HepG2 (cell line): ENCODE measurements around the gene STX10. TPM values are rescaled to one million over a fixed set of nuclear protein-coding genes. Genes with fewer than 3 reads are reported as not detected.

Experiments
- HMGXB4 ChIP-seq, 2 experiments: sonication (generic) in 1 of 2; formaldehyde crosslinking in 1 of 2; IDR thresholded peaks; 2 replicates each; pipeline versions ENCODE4 v1.4.0 to v1.6.1; 2018 to 2020; ENCODE audit warnings: missing genetic modification reagents in 2 of 2, borderline replicate concordance in 1 of 2, low read depth in 1 of 2, mild to moderate bottlenecking in 1 of 2, missing biosample characterization in 1 of 2
- IRF2 ChIP-seq: IDR thresholded peaks from 2 replicates; pipeline ENCODE4 v1.6.1; 2018; ENCODE audit warnings: missing genetic modification reagents, missing compliant biosample characterization
- KAT2B ChIP-seq: fragments of 150-350 bp; IDR thresholded peaks from 2 replicates; pipeline ENCODE4 v1.6.1; 2014; ENCODE audit warnings: low read depth, low read length, borderline replicate concordance
- SAFB2 ChIP-seq: sonication (generic); formaldehyde crosslinking; IDR thresholded peaks from 2 replicates; pipeline ENCODE4 v1.5.1; 2020; ENCODE audit warnings: missing genetic modification reagents, low read depth, mild to moderate bottlenecking, borderline replicate concordance
- TARDBP ChIP-seq: sonication (generic); formaldehyde crosslinking; IDR thresholded peaks from 2 replicates; pipeline ENCODE4 v1.8.0; 2022; ENCODE audit warnings: mild to moderate bottlenecking, missing genetic modification reagents
- ZEB1 ChIP-seq: IDR thresholded peaks from 2 replicates; pipeline ENCODE4 v1.6.1; 2012; ENCODE audit warnings: mild to moderate bottlenecking, low read depth, inconsistent platforms; ENCODE audit not compliant: insufficient replicate concordance
- ZGPAT ChIP-seq: IDR thresholded peaks from 2 replicates; pipeline ENCODE4 v1.6.1; 2016; ENCODE audit warnings: mild to moderate bottlenecking
- ZNF256 ChIP-seq: sonication (generic); formaldehyde crosslinking; conservative IDR thresholded peaks from 2 replicates; pipeline ENCODE4 v1.4.0; 2020; ENCODE audit warnings: missing genetic modification reagents
- ZNF441 ChIP-seq: sonication (generic); formaldehyde crosslinking; IDR thresholded peaks from 2 replicates; pipeline ENCODE4 v1.7.0; 2021; ENCODE audit warnings: missing genetic modification reagents, borderline replicate concordance
- ZNF605 ChIP-seq: sonication (generic); formaldehyde crosslinking; IDR thresholded peaks from 2 replicates; pipeline ENCODE4 v1.8.0; 2022; ENCODE audit warnings: mild to moderate bottlenecking, missing genetic modification reagents
- ZNF609 ChIP-seq: sonication (generic); formaldehyde crosslinking; IDR thresholded peaks from 2 replicates; pipeline ENCODE4 v1.4.0; 2020; ENCODE audit warnings: mild to moderate bottlenecking, missing genetic modification reagents, borderline replicate concordance
- ZNF670 ChIP-seq: sonication (generic); formaldehyde crosslinking; IDR thresholded peaks from 2 replicates; pipeline ENCODE4 v1.8.0; 2022; ENCODE audit warnings: mild to moderate bottlenecking, missing genetic modification reagents, borderline replicate concordance
- ZNF788 ChIP-seq: sonication (generic); formaldehyde crosslinking; IDR thresholded peaks from 2 replicates; pipeline ENCODE4 v1.5.0; 2020; ENCODE audit warnings: mild to moderate bottlenecking, missing genetic modification reagents, borderline replicate concordance
- polyA plus RNA-seq, 8 experiments: library from polyadenylated mRNA; depleted of rRNA in 3 of 8; stranded (reverse) in 7 of 8; unstranded in 1 of 8; fragments of >200 nt; fragmentation: Illumina TruSeq in 4 of 8; extraction: Trizol in 4 of 8; gene quantifications; 2 replicates each; pipeline versions ENCODE4 v1.2.1 to v1.2.3, GENCODE V29; 2011 to 2016; ENCODE audit warnings: low read depth in 4 of 8, missing spikeins in 1 of 8, mixed read lengths in 1 of 8; ENCODE audit not compliant: insufficient read depth in 1 of 8
- total RNA-seq, 5 experiments: library from RNA; depleted of rRNA; stranded (reverse); fragments of >200 nt; fragmentation: Illumina TruSeq; extraction: Trizol; gene quantifications; 2 replicates each; pipeline ENCODE4 v1.2.3, GENCODE V29; 2016; ENCODE audit warnings: low read depth in 1 of 5
- TF ChIP-seq, protein P1 (sequence below): sonication (generic); formaldehyde crosslinking; IDR thresholded peaks from 2 replicates; pipeline ENCODE4 v1.5.0; 2020; ENCODE audit warnings: missing genetic modification reagents, mild to moderate bottlenecking, borderline replicate concordance

STX10 gene
- total and polyA plus RNA-seq, 2 of the 13 experiments (the other 11 are each of a cell fraction or from before 2014, with no cell fraction given): 47.9 to 66.4 TPM

DNA sequence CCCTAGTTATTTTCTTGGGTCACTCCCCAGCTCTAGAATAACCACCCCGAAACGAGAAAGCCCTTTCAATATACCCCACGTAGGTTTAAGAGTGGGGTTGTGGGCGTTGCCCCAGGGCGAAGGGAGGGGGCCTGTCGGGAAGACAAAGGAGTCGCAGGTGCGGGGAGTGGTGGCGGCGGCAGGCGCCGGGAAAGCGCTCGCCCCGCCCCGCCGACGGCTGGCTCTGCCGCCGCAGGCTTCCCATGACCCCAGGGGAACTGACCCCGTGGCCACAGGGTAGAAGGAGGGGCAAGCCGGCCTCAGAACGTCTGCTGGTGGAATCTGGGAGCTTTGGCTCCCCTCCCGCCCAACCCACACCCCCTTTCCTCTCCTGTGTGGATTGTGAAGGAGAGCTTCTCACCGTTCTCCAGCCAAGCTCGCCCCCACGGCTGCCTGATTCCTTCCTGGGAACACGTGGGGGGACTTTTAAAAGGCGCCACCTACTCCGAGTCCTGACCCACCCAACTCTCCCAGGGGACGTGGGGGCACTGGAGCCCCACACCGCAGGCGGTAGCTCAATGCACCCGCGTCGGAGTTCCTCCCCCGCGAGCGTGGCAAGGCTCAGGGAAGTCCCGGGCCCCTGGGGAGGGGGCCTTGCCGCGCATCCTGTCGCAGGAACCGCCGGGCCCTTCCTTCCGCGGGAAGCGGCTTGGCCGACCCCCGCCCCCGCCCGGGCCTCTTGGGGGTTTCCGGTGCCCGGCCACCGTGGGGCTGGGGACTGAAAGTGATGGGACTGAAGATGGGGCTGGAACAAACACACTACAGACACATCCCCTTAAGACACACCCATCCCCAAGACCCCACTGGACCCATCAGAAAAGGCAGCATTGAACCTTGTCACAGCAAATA, 5.5 kb upstream of the STX10 start (continued):
- peak; percentile 28; the same call in 1 of the 2 replicates for TF ChIP-seq ZNF609 (CRISPR knock-in tag)
- 0 out of 2 replicates have a peak, but pooled peaks have one; percentile 19 for TF ChIP-seq ZNF788 (CRISPR knock-in tag)
- TF ChIP-seq ZNF670: peak; percentile 66; the same call in 1 of the 2 replicates
- TF ChIP-seq ZNF256 (CRISPR knock-in tag): no peak
- TF ChIP-seq, protein P1, sequence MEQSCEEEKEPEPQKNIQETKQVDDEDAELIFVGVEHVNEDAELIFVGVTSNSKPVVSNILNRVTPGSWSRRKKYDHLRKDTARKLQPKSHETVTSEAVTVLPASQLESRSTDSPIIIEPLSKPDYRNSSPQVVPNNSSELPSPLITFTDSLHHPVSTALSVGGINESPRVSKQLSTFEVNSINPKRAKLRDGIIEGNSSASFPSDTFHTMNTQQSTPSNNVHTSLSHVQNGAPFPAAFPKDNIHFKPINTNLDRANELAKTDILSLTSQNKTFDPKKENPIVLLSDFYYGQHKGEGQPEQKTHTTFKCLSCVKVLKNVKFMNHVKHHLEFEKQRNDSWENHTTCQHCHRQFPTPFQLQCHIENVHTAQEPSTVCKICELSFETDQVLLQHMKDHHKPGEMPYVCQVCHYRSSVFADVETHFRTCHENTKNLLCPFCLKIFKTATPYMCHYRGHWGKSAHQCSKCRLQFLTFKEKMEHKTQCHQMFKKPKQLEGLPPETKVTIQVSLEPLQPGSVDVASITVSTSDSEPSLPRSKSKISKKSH (CRISPR knock-in tag): no peak
- peak; percentile 47 for TF ChIP-seq ZEB1
- no peak for TF ChIP-seq KAT2B
- 0 out of 2 replicates have a peak, but pooled peaks have one; percentile 10 for TF ChIP-seq SAFB2
- TF ChIP-seq ZGPAT: peak; percentile 43; the same call in 1 of the 2 replicates
- peak; percentile 48; the same call in 1 of the 2 replicates for TF ChIP-seq ZNF441 (CRISPR knock-in tag)
- peak; percentile 39; the same call in 1 of the 2 replicates for TF ChIP-seq IRF2 (CRISPR knock-in tag)
- TF ChIP-seq ZNF605 (CRISPR knock-in tag): peak; percentile 20; the same call in 1 of the 2 replicates
- TF ChIP-seq TARDBP: peak; percentile 34; the same call in 1 of the 2 replicates
- peak; percentile 20 to 36; a peak in 1 of 4 replicates for TF ChIP-seq HMGXB4 (CRISPR knock-in tag; IDR thresholded peaks at IDR 0.05; ENCODE audit: borderline replicate concordance in 1 of 2, low read depth in 1 of 2)
